ENCODE measurements around the gene FOXRED1.
"Not testable (repeated sequence)": the region's sequence is repeated elsewhere in the genome, so short reads cannot be mapped to it uniquely, and the experiment has no call there.

The FOXRED1 gene

GRCh38 chr11:126277780-126278179, 8.8 kb downstream of the FOXRED1 start:
- no peak for DNase-seq

- DNase-seq: no peak
Measured at GRCh38 chr11:126279191-126279590, 10.2 kb downstream of the FOXRED1 start.

- no peak for DNase-seq
Measured at GRCh38 chr11:126280595-126280994, 11.6 kb downstream of the FOXRED1 start.

- no peak for DNase-seq
Measured at GRCh38 chr11:126281245-126281644, 12.3 kb downstream of the FOXRED1 start.

GRCh38 chr11:126281666-126282175, 12.8 kb downstream of the FOXRED1 start:
- no peak for DNase-seq

- peak; percentile 32 for DNase-seq
Measured at GRCh38 chr11:126282361-126282735, 13.4 kb downstream of the FOXRED1 start.

- DNase-seq: peak; percentile 54
Measured at GRCh38 chr11:126282736-126283591, 14.0 kb downstream of the FOXRED1 start, which contains the start of gene TIRAP. Gene TIRAP (plus strand): TSS chr11:126283093. CDS start chr11:126290895, 7,802 bp downstream.

GRCh38 chr11:126284829-126285228, 15.9 kb downstream of the FOXRED1 start:
- peak; percentile 94 for DNase-seq

GRCh38 chr11:126288237-126288636, 19.3 kb downstream of the FOXRED1 start:
- DNase-seq: no peak

GRCh38 chr11:126290887-126291286, 21.9 kb downstream of the FOXRED1 start:
- DNase-seq: no peak

- no peak for DNase-seq
Measured at GRCh38 chr11:126293726-126294125, 24.8 kb downstream of the FOXRED1 start.

- DNase-seq: no peak
Measured at GRCh38 chr11:126297004-126297403, 28.1 kb downstream of the FOXRED1 start.

GRCh38 chr11:126303623-126304456, 34.9 kb downstream of the FOXRED1 start, which contains the start of gene DCPS:
Gene DCPS (plus strand): TSS chr11:126304060. CDS start chr11:126304081, 21 bp downstream.
- DNase-seq: peak; percentile 90

GRCh38 chr11:126304457-126305075, 35.6 kb downstream of the FOXRED1 start:
- no peak for DNase-seq

GRCh38 chr11:126305699-126306098, 36.7 kb downstream of the FOXRED1 start:
- no peak for DNase-seq

GRCh38 chr11:126307706-126308105, 38.8 kb downstream of the FOXRED1 start:
- DNase-seq: peak; percentile 59

GRCh38 chr11:126308271-126308671, 39.3 kb downstream of the FOXRED1 start:
- DNase-seq: no peak

- not testable (repeated sequence) for DNase-seq
Measured at GRCh38 chr11:126308771-126309170, 39.8 kb downstream of the FOXRED1 start.

GRCh38 chr11:126310200-126310991, 41.4 kb downstream of the FOXRED1 start:
- peak; percentile 79 for DNase-seq

GRCh38 chr11:126310992-126311310, 42.0 kb downstream of the FOXRED1 start:
- no peak for DNase-seq

GRCh38 chr11:126311401-126312291, 42.7 kb downstream of the FOXRED1 start:
- no peak for DNase-seq

Data from fibroblast of skin of scalp (primary cell).